GM18519 (cell line): ENCODE results near the gene BCL2L14.
"Not testable (repeated sequence)": the region's sequence is repeated elsewhere in the genome, so short reads cannot be mapped to it uniquely, and the experiment has no call there.

Source experiments
- ATAC-seq: cut with Tn5 transposase; IDR thresholded peaks from one replicate; pipeline ENCODE4 v1.9.1; 2021; ENCODE audit warnings: mild to moderate bottlenecking, moderate library complexity; ENCODE audit not compliant: unreplicated experiment, low FRiP score

Gene BCL2L14

GRCh38 chr12:12098691-12099015 lies 27.9 kb downstream of the BCL2L14 start:
- no peak for ATAC-seq

GRCh38 chr12:12099102-12099501 lies 28.4 kb downstream of the BCL2L14 start:
- no peak for ATAC-seq

- no peak for ATAC-seq
Observed at GRCh38 chr12:12107678-12108077, 36.9 kb downstream of the BCL2L14 start.

- ATAC-seq = no peak
Observed at GRCh38 chr12:12108441-12109058, 37.8 kb downstream of the BCL2L14 start.

- ATAC-seq = not testable (repeated sequence)
Observed at GRCh38 chr12:12110923-12111555, 40.3 kb downstream of the BCL2L14 start.

GRCh38 chr12:12115514-12115913 lies 44.8 kb downstream of the BCL2L14 start:
- no peak for ATAC-seq

- ATAC-seq = no peak
Observed at GRCh38 chr12:12116677-12117076, 45.9 kb downstream of the BCL2L14 start.

GRCh38 chr12:12121061-12121460 lies 50.3 kb downstream of the BCL2L14 start:
- no peak for ATAC-seq

- no peak for ATAC-seq
Observed at GRCh38 chr12:12123036-12123604, 52.4 kb downstream of the BCL2L14 start.

GRCh38 chr12:12126551-12126950 lies 55.8 kb downstream of the BCL2L14 start:
- ATAC-seq = no peak

GRCh38 chr12:12127304-12127703 lies 56.6 kb downstream of the BCL2L14 start:
- no peak for ATAC-seq

GRCh38 chr12:12128670-12129069 lies 57.9 kb downstream of the BCL2L14 start:
- no peak for ATAC-seq

GRCh38 chr12:12133259-12133658 lies 62.5 kb downstream of the BCL2L14 start:
- ATAC-seq = no peak

GRCh38 chr12:12133785-12134184 lies 63.0 kb downstream of the BCL2L14 start:
- no peak for ATAC-seq

- no peak for ATAC-seq
Observed at GRCh38 chr12:12138203-12139154, 67.7 kb downstream of the BCL2L14 start.

GRCh38 chr12:12141000-12141399 lies 70.3 kb downstream of the BCL2L14 start:
- no peak for ATAC-seq

- ATAC-seq = not testable (repeated sequence)
Observed at GRCh38 chr12:12144531-12144930, 73.8 kb downstream of the BCL2L14 start.

GRCh38 chr12:12147111-12147510 lies 76.4 kb downstream of the BCL2L14 start:
- no peak for ATAC-seq
